Activated naive CD4-positive, alpha-beta T cell treated with anti-CD3 and anti-CD28 coated beads, Interleukin-2, amount 50 U/mL, for 16 hours (primary cell): ENCODE measurements around the gene AGR2.
"Not testable (repeated sequence)": the region's sequence is repeated elsewhere in the genome, so short reads cannot be mapped to it uniquely, and the experiment has no call there.

Experiments
- DNase-seq: peaks from one replicate; pipeline ENCODE4 v3.0.0-alpha.2; 2020

AGR2 gene

DNA sequence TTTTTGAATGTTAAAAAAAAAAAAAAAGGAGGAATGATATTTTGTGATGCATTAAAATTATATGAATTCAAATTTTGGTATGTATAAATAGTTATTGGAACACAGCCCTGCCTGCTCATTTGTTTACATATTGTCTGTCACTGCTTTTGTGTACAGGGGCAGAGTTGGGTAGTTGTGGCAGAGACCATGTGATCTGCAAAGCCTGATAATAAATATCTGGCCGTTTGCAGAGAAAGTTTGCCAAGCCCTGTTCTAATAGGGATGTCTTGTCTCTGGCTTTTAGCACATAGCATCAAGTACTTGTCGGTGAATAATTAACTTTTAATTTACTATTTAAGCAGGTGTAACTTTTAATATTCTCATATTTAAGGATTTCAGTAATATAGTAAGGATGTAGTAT, 31.5 kb downstream of the AGR2 start:
- no peak for DNase-seq

DNA sequence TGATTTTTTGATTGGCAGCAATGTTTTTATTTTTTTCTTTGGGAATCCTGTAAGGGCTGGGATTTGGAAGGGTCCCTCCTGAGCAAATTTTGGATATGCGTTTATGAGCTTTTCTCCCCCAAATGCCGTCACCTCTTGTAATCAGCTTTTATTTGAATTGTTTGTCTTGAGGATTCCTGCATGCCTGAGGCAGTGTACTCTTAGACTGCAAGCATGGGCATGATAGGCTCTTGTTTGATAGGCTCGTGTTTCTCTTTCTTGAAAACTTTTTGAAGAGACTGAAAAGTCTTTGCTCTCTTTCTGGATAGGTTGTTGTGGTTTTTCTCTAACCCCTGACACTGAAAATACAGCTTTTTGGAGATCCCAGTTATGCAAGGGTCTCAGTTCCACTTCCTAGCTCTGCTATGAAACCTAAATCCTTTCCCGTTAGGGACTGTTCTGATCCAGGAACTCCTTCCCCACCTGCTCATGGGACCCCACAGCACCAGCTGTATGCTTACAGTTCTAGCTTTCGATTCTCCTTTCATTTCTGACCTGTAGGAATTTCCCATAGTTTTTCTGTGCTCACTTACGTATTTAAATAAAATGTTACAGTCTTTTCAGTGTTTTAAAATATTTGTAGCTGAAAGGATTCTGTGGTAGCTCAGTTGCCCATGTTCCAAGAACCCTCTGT, 34.0 kb downstream of the AGR2 start:
- DNase-seq: no peak

DNA sequence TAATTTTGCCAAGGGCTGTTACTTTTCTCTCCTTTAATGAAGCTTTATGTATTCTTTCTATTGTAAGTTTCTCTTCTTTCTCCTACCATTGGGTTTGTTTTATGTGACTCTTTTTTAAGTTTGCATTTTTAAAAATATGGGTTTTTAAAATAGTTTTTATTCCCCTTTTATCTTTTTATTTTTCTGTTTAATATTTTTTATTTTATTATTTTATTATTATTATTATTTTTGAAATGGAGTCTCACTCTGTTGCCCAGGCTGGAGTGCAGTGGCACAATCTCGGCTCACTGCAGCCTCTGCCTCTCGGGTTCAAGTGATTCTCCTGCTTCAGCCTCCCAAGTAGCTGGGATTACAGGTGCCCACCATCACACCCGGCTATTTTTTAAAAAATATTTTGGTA, 34.8 kb downstream of the AGR2 start:
- DNase-seq: not testable (repeated sequence)

DNA sequence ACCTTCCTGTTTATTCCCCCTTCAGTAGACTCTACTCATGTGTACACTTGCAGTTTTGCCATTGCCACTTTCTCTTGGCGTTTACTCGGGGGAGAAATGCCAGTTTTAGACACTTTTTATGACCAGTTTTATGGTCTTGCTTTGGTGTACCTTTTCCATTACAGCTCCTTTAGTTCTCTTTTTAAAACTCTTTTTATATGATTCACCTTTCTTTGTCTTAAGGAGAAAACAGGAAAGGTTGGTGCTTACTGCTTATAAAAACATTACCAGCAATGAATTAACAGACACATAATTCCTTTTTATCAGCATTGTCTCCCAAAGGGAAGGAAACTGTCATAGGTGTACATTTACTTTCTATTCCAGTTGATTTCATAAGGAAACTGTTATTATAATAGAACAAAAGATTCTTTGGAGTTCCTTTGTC, 39.4 kb downstream of the AGR2 start:
- no peak for DNase-seq

DNA sequence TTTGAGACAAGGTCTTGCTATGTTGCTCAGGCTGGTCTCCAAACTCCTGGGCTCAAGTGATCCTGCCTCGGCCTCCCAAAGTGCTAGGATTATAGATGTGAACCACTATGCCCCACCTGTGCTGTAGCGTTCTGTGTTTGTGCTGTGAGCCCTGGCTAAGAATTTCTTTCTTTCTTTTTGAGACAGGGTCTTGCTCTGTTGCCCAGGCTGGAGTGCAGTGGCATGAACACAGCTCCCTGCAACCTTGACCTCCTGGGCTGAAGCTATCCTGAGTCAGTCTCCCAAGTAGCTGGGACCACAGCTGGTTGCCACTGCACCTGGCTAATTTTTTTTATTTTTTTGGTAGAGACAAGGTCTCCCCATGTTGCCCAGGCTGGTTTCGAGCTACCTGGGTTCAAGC, 39.9 kb downstream of the AGR2 start:
- no peak for DNase-seq

DNA sequence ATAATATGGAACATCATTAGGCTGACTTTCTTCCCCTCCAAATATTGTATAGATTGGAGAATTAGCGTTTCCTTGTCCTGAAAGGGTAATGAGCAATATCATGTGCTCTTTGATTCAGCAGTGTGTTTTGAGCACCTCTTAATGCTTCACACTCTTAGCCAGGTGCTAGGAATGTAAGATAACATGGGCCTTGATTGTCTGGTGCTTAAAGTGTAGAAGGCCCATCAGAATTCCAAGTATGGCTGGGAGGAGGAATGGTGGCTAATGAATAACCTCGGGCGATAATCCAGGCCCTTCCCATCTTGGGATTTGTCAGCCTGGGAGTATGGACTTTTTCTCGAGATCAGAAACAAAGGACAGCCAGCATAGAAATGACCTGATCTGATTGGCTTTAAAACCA, 42.6 kb downstream of the AGR2 start:
- DNase-seq: no peak

DNA sequence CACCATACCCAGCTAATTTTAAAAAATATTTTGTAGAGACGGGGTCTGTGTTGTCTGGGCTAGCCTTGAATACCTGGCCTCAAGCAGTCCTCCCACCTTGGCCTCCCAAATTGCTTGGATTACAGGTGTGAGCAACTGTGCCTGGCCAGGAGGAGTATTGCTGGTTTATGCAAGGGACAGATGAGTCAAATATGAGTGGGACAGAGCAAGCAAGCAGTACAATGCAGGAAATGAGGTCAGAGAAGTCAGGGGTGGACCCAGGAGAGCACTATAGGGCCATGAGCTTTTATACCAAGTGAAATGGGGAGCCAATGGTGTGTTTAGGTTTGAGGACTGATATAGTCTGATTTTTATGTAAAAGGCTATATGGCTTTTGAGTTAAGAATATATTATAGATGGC, 45.0 kb downstream of the AGR2 start:
- DNase-seq: no peak

DNA sequence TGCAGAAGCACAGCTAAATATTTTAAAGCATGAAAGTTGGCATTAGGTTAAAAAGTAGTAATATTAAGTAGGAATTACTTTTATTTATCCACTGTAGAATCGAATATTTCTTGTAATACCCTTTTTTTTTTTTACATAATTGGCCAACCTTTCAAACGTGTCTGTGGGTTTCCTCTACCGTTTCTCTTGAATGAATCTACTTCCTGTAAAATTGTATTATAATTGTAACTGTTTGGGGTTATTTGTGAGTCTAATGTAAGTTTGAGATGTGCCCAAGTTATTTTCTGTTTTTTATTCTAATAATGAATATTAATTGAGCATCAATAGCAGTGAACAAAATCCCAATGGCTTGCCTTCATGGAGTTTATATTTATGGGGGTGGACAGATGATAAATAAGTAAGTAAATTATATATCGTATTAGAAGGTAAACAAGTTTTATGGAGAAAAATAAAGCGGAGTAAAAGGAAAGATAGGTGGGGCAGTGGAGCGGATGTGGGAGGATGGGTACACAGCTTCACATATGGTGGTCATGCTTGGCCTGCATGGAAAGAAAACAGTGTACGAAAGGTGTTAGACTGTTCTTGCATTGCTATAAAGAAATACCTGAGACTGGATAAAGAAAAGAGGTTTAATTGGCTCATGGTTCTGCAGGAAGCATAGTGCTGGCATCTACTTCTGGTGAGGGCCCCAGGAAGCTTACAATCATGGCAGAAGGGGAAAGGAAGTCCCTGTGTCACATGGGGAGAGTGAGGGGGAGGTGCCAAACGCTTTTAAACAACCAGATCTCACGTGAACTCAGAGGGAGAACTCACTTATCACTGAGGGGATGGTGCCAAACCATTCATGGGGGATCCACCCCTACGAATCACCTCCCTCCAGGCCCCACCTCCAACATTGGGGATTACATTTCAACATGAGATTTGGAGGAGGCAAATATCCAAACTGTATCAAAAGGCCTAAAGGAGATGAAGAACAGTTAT, 45.9 kb downstream of the AGR2 start:
- DNase-seq: no peak

DNA sequence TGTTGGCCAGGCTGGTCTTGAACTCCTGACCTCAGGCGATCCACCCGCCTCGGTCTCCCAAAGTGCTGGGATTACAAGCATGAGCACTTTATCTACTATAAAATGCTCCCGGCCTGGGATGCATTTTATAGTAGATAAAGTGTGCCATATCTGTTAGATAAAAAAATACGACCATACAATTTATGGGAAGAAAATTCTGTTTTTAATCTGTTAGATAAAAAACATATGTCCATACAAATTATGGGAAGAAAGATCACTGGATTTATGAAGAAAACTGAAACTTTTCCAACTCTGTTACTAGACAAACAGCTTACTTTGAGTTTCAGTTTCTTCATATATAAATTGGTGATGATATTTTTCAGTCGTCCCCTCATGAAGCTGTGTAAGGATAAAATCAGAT, 46.8 kb downstream of the AGR2 start:
- no peak for DNase-seq

DNA sequence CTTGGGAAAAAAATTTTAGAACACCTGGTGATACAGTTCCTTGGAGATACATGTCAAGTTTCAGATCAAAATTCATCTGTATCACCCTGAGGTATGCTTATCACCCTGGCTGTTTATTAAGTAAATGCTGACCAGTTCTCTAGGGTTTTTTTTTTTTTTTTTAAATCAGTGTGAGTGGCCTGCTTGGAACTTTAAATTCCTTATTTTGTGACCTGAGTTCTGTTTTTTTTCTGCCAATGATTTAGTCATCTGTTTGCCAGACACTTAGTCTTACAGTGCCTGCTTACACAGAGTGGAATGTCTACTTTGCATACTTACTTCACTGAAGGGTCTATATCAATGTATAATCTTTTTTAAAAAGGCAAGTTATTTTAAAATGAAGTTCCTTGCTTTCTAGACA, 49.4 kb downstream of the AGR2 start:
- no peak for DNase-seq

DNA sequence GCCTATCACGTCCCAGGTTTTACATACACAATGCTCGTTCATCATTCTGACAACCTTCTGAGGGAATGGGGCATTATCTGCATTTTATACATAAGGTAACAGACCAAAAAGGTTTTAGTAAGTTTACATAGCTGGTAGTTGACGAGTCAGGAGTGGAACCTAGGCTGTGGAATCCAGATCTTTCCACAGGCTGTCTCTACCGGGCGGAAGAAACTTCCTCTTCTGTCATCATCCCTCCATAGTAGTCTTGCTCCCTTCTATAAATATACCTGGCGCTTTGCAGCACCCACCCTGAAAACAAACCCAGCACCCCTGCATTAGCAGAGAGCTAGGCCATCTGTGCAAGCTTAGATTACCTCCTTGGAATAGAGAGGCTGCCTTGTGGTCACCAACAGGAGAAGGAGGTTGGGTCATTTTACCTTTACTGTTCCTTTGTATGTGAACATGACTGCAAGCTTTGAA, 49.9 kb downstream of the AGR2 start:
- no peak for DNase-seq

DNA sequence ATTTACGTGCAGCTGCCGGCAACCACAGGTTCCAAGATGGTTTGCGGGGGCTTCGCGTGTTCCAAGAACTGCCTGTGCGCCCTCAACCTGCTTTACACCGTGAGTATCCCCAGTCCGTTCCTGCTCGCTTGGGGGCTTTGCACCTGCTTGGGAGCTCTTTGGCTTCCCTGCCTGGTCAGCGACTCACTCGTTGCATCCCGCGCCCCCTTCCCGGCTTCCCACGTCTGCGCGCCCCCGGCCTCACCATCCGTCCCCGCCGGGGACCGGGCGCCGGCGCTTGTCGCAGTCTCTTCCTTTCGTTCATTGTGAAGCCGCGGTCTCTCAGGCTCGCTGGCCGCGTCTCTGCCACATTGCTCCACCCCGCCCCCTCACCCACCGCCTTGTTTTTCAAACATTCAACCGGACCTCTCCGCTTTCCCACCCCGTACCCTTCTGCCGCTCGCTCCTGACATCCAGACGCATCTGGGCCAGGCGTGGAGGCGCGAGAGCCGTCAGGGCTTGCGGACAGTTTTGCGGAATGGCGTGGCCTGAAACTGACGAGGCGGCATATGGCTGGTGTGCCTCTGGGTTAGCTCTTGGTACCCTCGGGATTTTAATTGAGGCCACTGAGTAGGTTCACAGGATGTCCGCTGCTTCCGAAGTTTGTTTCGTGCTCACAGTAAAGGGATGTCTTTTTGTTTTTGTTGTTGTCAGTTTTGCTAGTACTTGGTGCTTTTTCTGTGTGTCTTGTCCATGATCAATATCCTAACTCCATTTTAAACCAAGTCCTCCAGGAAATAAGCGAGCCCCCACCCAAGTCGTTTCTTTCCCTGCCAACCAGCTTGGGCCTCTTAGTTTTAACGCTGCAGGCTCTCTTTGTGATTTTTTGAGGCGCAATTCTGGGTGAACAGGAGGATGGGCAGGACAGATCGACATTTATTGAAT, 50.6 kb downstream of the AGR2 start:
- DNase-seq: no peak

DNA sequence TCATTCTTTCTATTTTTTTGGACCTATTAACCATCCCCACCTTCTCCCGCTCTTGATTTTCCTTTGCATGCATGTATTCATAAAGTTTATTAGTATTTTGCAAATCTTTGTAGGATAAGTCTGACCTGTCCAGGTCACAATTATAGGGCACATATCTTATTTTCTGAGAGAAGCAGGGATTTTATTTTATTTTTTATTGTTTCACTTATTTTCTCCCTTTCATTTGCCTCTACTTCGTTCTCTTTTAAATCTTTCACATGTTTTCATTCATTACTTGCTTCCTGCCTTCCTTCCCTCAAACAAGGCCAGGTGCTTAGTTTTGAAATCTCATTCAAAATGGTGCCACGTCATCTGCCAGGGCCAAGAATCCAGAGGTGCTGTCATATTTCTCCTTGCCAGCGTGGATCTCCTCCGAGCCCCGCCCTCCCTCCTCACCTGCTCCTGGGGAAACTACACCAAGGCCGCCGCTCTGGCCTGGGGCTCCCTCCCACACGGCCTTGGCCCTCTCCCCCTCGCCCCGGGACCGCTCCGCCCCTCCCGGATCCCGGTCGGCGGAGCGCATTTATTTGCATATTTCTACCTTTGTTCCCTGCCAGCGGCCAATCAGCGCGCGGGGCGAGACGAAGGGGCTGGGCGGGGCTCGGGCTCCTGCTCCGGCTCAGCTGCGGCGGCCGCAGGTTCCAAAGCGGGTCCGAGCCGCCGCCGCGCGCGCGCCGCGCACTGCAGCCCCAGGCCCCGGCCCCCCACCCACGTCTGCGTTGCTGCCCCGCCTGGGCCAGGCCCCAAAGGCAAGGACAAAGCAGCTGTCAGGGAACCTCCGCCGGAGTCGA, 51.5 kb downstream of the AGR2 start, which contains the start of gene TSPAN13:
TSPAN13 (plus strand) TSS at position 654 of the 830 bp plus-strand sequence. CDS start 213 bp downstream, outside the sequence.
- peak; percentile 46 for DNase-seq

DNA sequence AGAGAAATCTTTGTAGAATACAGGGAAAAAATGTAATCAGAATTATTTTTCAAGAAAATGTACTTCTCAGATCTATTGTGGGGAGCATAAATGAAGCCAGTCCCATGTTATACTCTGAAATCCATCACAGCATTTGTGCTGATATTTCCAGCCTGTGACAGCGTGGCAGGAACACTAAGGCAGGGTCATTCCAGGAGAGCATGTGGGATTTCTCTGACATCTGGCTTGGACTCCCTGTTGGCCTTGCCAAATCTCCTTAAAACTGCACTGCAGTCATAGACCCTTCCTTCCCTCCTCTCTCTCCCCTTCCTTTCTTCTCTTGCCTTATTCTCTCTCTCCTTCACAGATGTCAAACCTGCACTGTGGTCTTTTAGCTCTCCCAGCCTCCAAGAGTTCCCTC, 57.7 kb downstream of the AGR2 start:
- no peak for DNase-seq

DNA sequence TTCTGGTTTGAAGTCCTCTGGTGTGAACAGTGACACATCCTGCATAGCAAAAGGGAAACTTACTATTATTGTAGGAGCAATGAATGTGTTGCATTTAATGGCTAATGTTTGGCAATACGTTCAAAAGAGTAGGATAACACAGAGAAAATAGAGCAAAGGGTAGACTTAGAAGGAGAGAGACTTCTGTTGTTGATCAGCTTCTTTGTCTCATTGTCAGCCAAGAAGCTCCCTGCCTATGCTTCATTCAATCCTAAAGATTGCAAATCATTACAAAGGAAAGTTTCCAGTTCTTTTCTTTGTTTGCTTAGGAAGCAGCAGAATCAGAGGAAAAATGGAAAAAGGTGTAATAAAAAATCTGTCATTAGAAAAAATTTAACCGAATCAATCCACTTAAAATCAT, 59.2 kb downstream of the AGR2 start:
- no peak for DNase-seq

DNA sequence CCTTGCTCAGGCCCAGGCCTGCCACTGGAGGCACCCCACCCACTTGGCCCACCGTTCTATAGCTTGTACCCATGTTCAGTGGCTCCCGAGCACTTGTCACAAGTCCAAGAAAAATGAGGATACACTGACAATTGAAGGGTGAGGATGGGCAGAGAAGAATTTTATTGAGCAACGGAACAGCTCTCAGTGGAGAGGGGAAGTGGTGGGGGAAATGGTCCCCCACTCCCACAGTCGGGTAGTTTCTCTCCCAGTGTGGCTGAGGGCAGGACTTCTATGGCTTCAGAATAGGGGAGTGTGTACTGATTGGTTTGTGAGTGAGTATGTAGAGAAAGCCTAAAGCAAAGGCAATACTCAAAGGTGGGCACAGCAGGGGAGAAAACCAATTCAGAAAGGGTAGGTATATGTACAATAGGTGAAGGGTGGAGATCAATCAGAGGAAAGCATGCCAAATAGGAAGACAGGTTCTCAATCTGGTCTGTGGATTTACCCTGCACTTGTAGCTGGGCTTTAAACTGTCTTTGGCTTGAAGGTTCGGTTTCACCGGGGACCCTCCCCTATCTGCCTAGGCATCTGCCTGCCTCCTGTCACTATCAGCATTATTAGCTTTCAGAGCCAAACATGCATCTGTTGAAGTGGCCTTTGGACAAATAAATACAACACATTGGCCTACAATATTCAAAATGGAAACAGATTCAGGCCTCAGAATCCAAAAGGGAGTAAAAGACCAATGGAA, 60.1 kb downstream of the AGR2 start:
- DNase-seq: no peak

DNA sequence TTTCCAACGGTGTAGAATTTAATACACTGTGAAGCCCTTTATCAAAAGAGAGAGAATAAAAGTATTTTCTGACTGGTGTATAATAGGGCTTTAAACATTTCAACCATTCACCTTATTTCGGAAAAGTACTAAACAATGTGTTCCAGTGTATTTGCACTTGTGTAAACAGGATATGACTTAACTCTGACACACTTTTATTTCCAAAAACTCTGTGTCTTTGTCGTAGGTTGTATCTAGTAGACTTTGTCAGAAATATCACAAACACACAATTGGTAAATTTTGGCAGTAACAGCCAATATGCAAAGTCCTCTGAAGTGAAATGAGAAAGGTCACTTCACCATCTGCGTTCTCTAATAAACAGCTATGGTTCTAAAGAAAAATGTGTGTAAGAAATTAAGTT, 61.6 kb downstream of the AGR2 start:
- no peak for DNase-seq

DNA sequence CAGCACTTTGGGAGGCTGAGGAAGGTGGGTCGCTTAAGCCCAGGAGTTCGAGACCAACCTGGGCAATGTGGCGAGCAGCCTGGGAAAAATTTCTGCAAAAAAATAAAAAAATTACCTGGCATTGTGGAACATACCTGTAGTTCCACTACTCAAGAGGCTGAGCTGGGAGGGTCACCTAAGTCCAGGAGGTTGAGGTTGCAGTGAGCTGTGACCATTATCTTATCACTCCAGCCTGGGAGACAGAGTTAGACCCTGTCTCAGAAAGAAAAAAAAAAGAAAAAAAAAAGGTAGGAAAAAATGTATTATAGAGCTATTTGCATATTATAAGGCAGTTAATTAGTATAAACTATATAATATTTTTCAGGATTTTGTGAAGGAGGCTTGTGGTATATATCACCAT, 62.3 kb downstream of the AGR2 start:
- DNase-seq: no peak
